Vagina (tissue), 2 donors: ENCODE measurements around the gene TARS1.

ENCODE experiments used
- CTCF ChIP-seq, 3 experiments: fragments of 450-650 bp in 2 of 3; fragments of 200-600 bp in 1 of 3; sonication (generic) in 1 of 3; IDR thresholded peaks; one replicate each; pipeline ENCODE4 v1.5.1; 2017 to 2019; ENCODE audit warnings: antibody characterized with exemption in 3 of 3, mild to moderate bottlenecking in 2 of 3, moderate library complexity in 2 of 3
- POLR2A ChIP-seq, 2 donors: fragments of 450-650 bp; IDR thresholded peaks; one replicate each; pipeline ENCODE4 v1.6.1; 2017; ENCODE audit warnings: antibody characterized with exemption in 2 of 2, mild to moderate bottlenecking in 2 of 2, moderate library complexity in 2 of 2
- POLR2AphosphoS5 ChIP-seq, 2 donors: sonication (generic); formaldehyde crosslinking; IDR thresholded peaks; one replicate each; pipeline ENCODE4 v1.9.0; 2017; ENCODE audit warnings: antibody characterized with exemption in 2 of 2, mild to moderate bottlenecking in 2 of 2, low read depth in 1 of 2; ENCODE audit not compliant: insufficient read depth in 1 of 2

- no peak for TF ChIP-seq CTCF (IDR thresholded peaks at IDR 0.05)
- no peak for TF ChIP-seq POLR2A (IDR thresholded peaks at IDR 0.05)
- no peak for TF ChIP-seq POLR2AphosphoS5 (IDR thresholded peaks at IDR 0.05; ENCODE audit: insufficient read depth in 1 of 2, low read depth in 1 of 2)
Measured at GRCh38 chr5:33432656-33433055, 8.1 kb upstream of the TARS1 start.
